H1 (cell line): ENCODE data around the gene ZBTB42.

Experiments used
- CTCF ChIP-seq, 3 experiments: IDR thresholded peaks; 1 replicate in 2 of 3; 2 replicates in 1 of 3; pipeline versions ENCODE4 v1.5.1 to v1.6.1; 2011; ENCODE audit warnings: low read length in 3 of 3, mild to moderate bottlenecking in 3 of 3, inconsistent platforms in 2 of 3, low read depth in 1 of 3, moderate library complexity in 1 of 3; ENCODE audit not compliant: insufficient read depth in 1 of 3; ENCODE audit errors: control extremely low read depth in 1 of 3
- POLR2A ChIP-seq, 2 experiments: IDR thresholded peaks; 1 replicate in 1 of 2; 2 replicates in 1 of 2; pipeline ENCODE4 v1.6.1; 2011; ENCODE audit warnings: low read depth in 2 of 2, low read length in 2 of 2, mild to moderate bottlenecking in 2 of 2; ENCODE audit errors: control extremely low read depth in 1 of 2
- TAF1 ChIP-seq: IDR thresholded peaks from 2 replicates; pipeline ENCODE4 v1.6.1; 2011; ENCODE audit warnings: mild to moderate bottlenecking, low read depth, low read length

- TF ChIP-seq POLR2A (IDR thresholded peaks at IDR 0.05; ENCODE audit: control extremely low read depth in 1 of 2, low read depth in 2 of 2, low read length in 2 of 2) (no peak), TAF1 (no peak), CTCF (IDR thresholded peaks at IDR 0.05; ENCODE audit: control extremely low read depth in 1 of 3, insufficient read depth in 1 of 3, low read depth in 1 of 3, low read length in 3 of 3) (peak in 2 of 3 experiments; percentile 39 to 40; a peak in 3 of 4 replicates)
Measured at GRCh38 chr14:104776961-104777807, 23.7 kb upstream of the ZBTB42 start.
